K562 (cell line): ENCODE results near the gene DOK3. TPM values are rescaled to one million over a fixed set of nuclear protein-coding genes. Genes with fewer than 3 reads are reported as not detected.

ENCODE experiments used
- FOXK2 ChIP-seq, 2 experiments: fragments of 450-650 bp; IDR thresholded peaks in 1 of 2; conservative IDR thresholded peaks in 1 of 2; 2 replicates each; pipeline ENCODE4 v1.6.1; 2016; ENCODE audit warnings: low read depth in 2 of 2, mild to moderate bottlenecking in 1 of 2
- HCFC1 ChIP-seq: IDR thresholded peaks from 2 replicates; pipeline ENCODE4 v1.6.1; 2012; ENCODE audit warnings: low read depth, low read length, improper control_type of control experiment
- KLF6 ChIP-seq: fragments of 250-450 bp; sonication (Bioruptor Pico); IDR thresholded peaks from 2 replicates; pipeline ENCODE4 v1.4.0; 2020; ENCODE audit warnings: mild to moderate bottlenecking, moderate library complexity, borderline replicate concordance
- POLR2H ChIP-seq: IDR thresholded peaks from 2 replicates; pipeline ENCODE4 v1.6.1; 2016; ENCODE audit warnings: missing genetic modification characterization, low read depth, mild to moderate bottlenecking, control low read depth, missing compliant biosample characterization, moderate library complexity
- RBM25 ChIP-seq: fragments of 200-400 bp; formaldehyde crosslinking; IDR thresholded peaks from 2 replicates; pipeline ENCODE4 v1.6.1; 2018; ENCODE audit warnings: low read length, low read depth, moderate library complexity; ENCODE audit not compliant: severe bottlenecking
- TCF7 ChIP-seq: sonication (generic); IDR thresholded peaks from 2 replicates; pipeline ENCODE4 v1.6.1; 2016; ENCODE audit warnings: antibody characterized with exemption, borderline replicate concordance
- ZC3H11A ChIP-seq: IDR thresholded peaks from 2 replicates; pipeline ENCODE4 v1.6.1; 2012; ENCODE audit warnings: low read depth, low read length, improper control_type of control experiment
- ZNF24 ChIP-seq: fragments of 450-650 bp; IDR thresholded peaks from 2 replicates; pipeline ENCODE4 v1.6.1; 2016
- ZNF274 ChIP-seq: IDR thresholded peaks from 2 replicates; pipeline ENCODE4 v1.6.1; 2011; ENCODE audit warnings: low read depth, mild to moderate bottlenecking, low read length, moderate library complexity, borderline replicate concordance
- ZNF354B ChIP-seq: fragments of 250-450 bp; sonication (Bioruptor Pico); IDR thresholded peaks from 2 replicates; pipeline ENCODE4 v1.4.0; 2020
- ZNF431 ChIP-seq: sonication (generic); formaldehyde crosslinking; IDR thresholded peaks from 2 replicates; pipeline ENCODE4 v1.8.0; 2022; ENCODE audit warnings: mild to moderate bottlenecking, missing genetic modification reagents
- ZNF780A ChIP-seq: fragments of 250-450 bp; sonication (Bioruptor Pico); IDR thresholded peaks from 2 replicates; pipeline ENCODE4 v1.5.0; 2021; ENCODE audit warnings: mild to moderate bottlenecking
- polyA plus RNA-seq, 8 experiments: library from polyadenylated mRNA; depleted of rRNA in 4 of 8; stranded (reverse) in 5 of 8; unstranded in 3 of 8; fragments of >200 nt; fragmentation: Nextera tagmentation in 2 of 8; fragmentation: Illumina TruSeq in 1 of 8; extraction: Ambion mirVana in 2 of 8; extraction: Trizol in 1 of 8; gene quantifications; 2 replicates each; pipeline versions ENCODE4 v1.2.1 to v1.2.3, GENCODE V29; 2011 to 2014; ENCODE audit warnings: inconsistent platforms in 1 of 8, missing spikeins in 1 of 8
- total RNA-seq, 7 experiments: library from RNA; depleted of rRNA in 6 of 7; stranded (reverse); fragments of >200 nt in 6 of 7; fragmentation: Illumina TruSeq in 2 of 7; extraction: Trizol in 2 of 7; gene quantifications; 2 replicates each; pipeline versions ENCODE4 v1.2.1 to v1.2.3, GENCODE V29; 2011 to 2021; ENCODE audit warnings: low replicate concordance in 1 of 7
- TF ChIP-seq, protein P1 (sequence below): fragments of 450-650 bp; formaldehyde crosslinking; IDR thresholded peaks from 2 replicates; pipeline ENCODE4 v1.4.0; 2020; ENCODE audit warnings: mild to moderate bottlenecking
- TF ChIP-seq, protein P2 (sequence below), 2 experiments: fragments of 450-650 bp in 1 of 2; sonication (generic) in 1 of 2; formaldehyde crosslinking in 1 of 2; IDR thresholded peaks; 2 replicates each; pipeline versions ENCODE4 v1.7.1 to v1.9.0; 2016 to 2022; ENCODE audit warnings: inconsistent platforms in 1 of 2, mild to moderate bottlenecking in 1 of 2, missing genetic modification reagents in 1 of 2
- TF ChIP-seq, protein P3 (sequence below): sonication (generic); formaldehyde crosslinking; IDR thresholded peaks from 2 replicates; pipeline ENCODE4 v1.4.0; 2020; ENCODE audit warnings: mild to moderate bottlenecking, missing genetic modification reagents

The DOK3 gene
- total and polyA plus RNA-seq, 9 of the 15 experiments (the other 6 are each of a cell fraction or from before 2014, with no cell fraction given) = 1.3 to 23.0 (median 8.0) TPM

DNA sequence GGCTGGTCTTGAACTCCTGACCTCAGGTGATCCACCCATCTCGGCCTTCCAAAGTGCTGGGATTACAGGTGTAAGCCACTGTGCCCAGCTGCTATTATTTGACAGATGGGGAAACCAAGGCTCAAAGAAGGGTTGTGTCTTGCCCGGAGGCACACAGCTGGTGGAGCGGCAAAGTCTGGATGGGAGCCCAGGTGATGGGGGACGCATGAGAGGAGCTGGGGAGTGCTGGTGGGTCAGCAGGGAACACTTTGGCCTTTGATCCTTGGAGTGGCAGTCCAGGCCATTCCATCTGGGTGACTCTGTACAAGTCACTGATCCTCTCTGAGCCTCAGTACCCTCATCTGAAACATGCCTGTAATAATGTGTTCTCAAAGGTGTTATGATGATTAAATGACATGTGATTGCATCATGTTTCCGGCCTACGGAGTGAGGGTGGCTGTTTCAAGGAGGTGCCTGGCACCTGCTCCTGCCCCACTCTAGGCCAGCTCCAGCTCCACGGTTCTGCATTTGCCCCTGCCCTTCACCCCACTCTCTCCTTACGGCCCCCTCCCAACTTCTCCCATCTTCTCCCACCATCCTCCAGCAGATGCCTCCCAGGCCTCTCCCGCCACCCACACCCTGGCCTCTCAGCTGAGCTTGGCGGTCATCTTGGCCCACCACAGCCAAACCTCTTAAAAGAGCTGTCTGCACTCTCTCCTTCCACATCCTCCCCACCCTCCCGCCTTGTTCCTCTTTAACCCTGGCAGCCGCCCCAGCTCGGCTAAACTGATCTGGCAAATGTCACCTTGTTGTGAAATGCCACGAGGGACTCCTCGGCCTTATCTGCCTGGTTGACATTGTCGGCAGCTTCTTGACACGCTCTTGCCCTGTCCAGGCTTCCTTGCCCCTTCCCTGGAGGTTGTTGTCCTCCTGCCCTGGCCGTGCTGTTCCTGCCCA, 30.6 kb downstream of the DOK3 start (continued):
- TF ChIP-seq ZNF431 (no peak), TCF7 (no peak), ZNF780A (CRISPR knock-in tag) (no peak), RBM25 (no peak), FOXK2 (conservative IDR thresholded peaks at IDR 0.05 in 1 of 2, IDR thresholded peaks at IDR 0.05 in 1 of 2; ENCODE audit: low read depth in 2 of 2) (peak; percentile 57 to 61; a peak in 3 of 4 replicates), ZNF354B (CRISPR knock-in tag) (no peak), KLF6 (CRISPR knock-in tag) (no peak), POLR2H (no peak), ZNF274 (no peak), HCFC1 (no peak), ZNF24 (no peak), ZC3H11A (no peak)
- TF ChIP-seq, protein P1, sequence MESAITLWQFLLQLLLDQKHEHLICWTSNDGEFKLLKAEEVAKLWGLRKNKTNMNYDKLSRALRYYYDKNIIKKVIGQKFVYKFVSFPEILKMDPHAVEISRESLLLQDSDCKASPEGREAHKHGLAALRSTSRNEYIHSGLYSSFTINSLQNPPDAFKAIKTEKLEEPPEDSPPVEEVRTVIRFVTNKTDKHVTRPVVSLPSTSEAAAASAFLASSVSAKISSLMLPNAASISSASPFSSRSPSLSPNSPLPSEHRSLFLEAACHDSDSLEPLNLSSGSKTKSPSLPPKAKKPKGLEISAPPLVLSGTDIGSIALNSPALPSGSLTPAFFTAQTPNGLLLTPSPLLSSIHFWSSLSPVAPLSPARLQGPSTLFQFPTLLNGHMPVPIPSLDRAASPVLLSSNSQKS (CRISPR knock-in tag) = no peak; the same call in 1 of the 2 replicates
- TF ChIP-seq, protein P2, sequence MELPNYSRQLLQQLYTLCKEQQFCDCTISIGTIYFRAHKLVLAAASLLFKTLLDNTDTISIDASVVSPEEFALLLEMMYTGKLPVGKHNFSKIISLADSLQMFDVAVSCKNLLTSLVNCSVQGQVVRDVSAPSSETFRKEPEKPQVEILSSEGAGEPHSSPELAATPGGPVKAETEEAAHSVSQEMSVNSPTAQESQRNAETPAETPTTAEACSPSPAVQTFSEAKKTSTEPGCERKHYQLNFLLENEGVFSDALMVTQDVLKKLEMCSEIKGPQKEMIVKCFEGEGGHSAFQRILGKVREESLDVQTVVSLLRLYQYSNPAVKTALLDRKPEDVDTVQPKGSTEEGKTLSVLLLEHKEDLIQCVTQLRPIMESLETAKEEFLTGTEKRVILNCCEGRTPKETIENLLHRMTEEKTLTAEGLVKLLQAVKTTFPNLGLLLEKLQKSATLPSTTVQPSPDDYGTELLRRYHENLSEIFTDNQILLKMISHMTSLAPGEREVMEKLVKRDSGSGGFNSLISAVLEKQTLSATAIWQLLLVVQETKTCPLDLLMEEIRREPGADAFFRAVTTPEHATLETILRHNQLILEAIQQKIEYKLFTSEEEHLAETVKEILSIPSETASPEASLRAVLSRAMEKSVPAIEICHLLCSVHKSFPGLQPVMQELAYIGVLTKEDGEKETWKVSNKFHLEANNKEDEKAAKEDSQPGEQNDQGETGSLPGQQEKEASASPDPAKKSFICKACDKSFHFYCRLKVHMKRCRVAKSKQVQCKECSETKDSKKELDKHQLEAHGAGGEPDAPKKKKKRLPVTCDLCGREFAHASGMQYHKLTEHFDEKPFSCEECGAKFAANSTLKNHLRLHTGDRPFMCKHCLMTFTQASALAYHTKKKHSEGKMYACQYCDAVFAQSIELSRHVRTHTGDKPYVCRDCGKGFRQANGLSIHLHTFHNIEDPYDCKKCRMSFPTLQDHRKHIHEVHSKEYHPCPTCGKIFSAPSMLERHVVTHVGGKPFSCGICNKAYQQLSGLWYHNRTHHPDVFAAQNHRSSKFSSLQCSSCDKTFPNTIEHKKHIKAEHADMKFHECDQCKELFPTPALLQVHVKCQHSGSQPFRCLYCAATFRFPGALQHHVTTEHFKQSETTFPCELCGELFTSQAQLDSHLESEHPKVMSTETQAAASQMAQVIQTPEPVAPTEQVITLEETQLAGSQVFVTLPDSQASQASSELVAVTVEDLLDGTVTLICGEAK (IDR thresholded peaks at IDR 0.05) = no peak
- TF ChIP-seq, protein P2 (CRISPR knock-in tag; IDR thresholded peaks at IDR 0.05) = no peak
- TF ChIP-seq, protein P3, sequence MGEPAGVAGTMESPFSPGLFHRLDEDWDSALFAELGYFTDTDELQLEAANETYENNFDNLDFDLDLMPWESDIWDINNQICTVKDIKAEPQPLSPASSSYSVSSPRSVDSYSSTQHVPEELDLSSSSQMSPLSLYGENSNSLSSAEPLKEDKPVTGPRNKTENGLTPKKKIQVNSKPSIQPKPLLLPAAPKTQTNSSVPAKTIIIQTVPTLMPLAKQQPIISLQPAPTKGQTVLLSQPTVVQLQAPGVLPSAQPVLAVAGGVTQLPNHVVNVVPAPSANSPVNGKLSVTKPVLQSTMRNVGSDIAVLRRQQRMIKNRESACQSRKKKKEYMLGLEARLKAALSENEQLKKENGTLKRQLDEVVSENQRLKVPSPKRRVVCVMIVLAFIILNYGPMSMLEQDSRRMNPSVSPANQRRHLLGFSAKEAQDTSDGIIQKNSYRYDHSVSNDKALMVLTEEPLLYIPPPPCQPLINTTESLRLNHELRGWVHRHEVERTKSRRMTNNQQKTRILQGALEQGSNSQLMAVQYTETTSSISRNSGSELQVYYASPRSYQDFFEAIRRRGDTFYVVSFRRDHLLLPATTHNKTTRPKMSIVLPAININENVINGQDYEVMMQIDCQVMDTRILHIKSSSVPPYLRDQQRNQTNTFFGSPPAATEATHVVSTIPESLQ = no peak
